WTC11 (cell line): ENCODE results near the gene SLC10A4. TPM values are rescaled to one million over a fixed set of nuclear protein-coding genes. Genes with fewer than 3 reads are reported as not detected.

Experiments
- ATAC-seq: fragments of 200-7000 bp; cut with Tn5 transposase; 2 replicates; pipeline ENCODE4 v1.10.0; 2021; ENCODE audit warnings: mild to moderate bottlenecking, moderate library complexity
- CTCF ChIA-PET: fragments of 300-600 bp; sonication (Branson Sonifier 250); formaldehyde crosslinking; loops from one replicate; lab custom pipeline; 2021; ENCODE audit warnings: antibody characterized with exemption; lab: Charles Lee
- POLR2A ChIA-PET: fragments of 350-600 bp; sonication (Branson Sonifier 250); formaldehyde crosslinking; loops from one replicate; lab custom pipeline; 2021; ENCODE audit warnings: antibody characterized with exemption; lab: Charles Lee
- DNase-seq: peaks from one replicate; pipeline ENCODE4 v3.0.0; 2021; ENCODE audit warnings: low spot score
- H3K27ac Mint-ChIP-seq: 2 replicates; pipeline ENCODE4 v1.8.0; 2021; ENCODE audit warnings: mixed read lengths
- H3K27me3 Mint-ChIP-seq: 2 replicates; pipeline ENCODE4 v1.8.0; 2021; ENCODE audit warnings: low read depth, mild to moderate bottlenecking, moderate library complexity, mixed read lengths
- H3K36me3 Mint-ChIP-seq: 2 replicates; pipeline ENCODE4 v1.8.0; 2021; ENCODE audit warnings: mixed read lengths
- H3K4me1 Mint-ChIP-seq: 2 replicates; pipeline ENCODE4 v1.8.0; 2022; ENCODE audit warnings: mixed read lengths
- H3K4me3 Mint-ChIP-seq: 2 replicates; pipeline ENCODE4 v1.8.0; 2021; ENCODE audit warnings: mild to moderate bottlenecking, moderate library complexity, mixed read lengths
- H3K9me3 Mint-ChIP-seq: 2 replicates; pipeline ENCODE4 v1.8.0; 2021; ENCODE audit warnings: mixed read lengths
- ARID4B ChIP-seq: sonication (generic); formaldehyde crosslinking; IDR thresholded peaks from 2 replicates; pipeline ENCODE4 v1.8.0; 2023; ENCODE audit warnings: missing genetic modification reagents, mild to moderate bottlenecking, borderline replicate concordance
- ATF1 ChIP-seq: sonication (generic); formaldehyde crosslinking; IDR thresholded peaks from 2 replicates; pipeline ENCODE4 v1.8.1; 2023; ENCODE audit warnings: mild to moderate bottlenecking, moderate library complexity, missing genetic modification reagents
- ELF4 ChIP-seq: sonication (generic); formaldehyde crosslinking; IDR thresholded peaks from 2 replicates; pipeline ENCODE4 v1.8.1; 2022; ENCODE audit warnings: low read depth, mild to moderate bottlenecking, moderate library complexity, missing genetic modification reagents
- EMX1 ChIP-seq: fragments of 250-450 bp; sonication (Bioruptor Pico); IDR thresholded peaks from 2 replicates; pipeline ENCODE4 v1.8.0; 2021; ENCODE audit warnings: mild to moderate bottlenecking
- FOXK1 ChIP-seq: sonication (generic); formaldehyde crosslinking; IDR thresholded peaks from 2 replicates; pipeline ENCODE4 v1.8.0; 2022; ENCODE audit warnings: mild to moderate bottlenecking, moderate library complexity, missing genetic modification reagents
- GRHL2 ChIP-seq: fragments of 250-450 bp; sonication (Bioruptor Pico); IDR thresholded peaks from 2 replicates; pipeline ENCODE4 v1.8.0; 2022; ENCODE audit warnings: mild to moderate bottlenecking, moderate library complexity; ENCODE audit not compliant: insufficient replicate concordance, severe bottlenecking
- GTF2I ChIP-seq: fragments of 250-450 bp; sonication (Bioruptor Pico); conservative IDR thresholded peaks from 2 replicates; pipeline ENCODE4 v1.4.0; 2021; ENCODE audit warnings: mild to moderate bottlenecking
- HMGA2 ChIP-seq: fragments of 250-450 bp; sonication (Bioruptor Pico); IDR thresholded peaks from 2 replicates; pipeline ENCODE4 v1.4.0; 2021; ENCODE audit warnings: mild to moderate bottlenecking, moderate library complexity
- JUN ChIP-seq: sonication (generic); formaldehyde crosslinking; IDR thresholded peaks from 2 replicates; pipeline ENCODE4 v1.8.0; 2023; ENCODE audit warnings: mild to moderate bottlenecking, missing genetic modification reagents
- KAT7 ChIP-seq: sonication (generic); formaldehyde crosslinking; IDR thresholded peaks from 2 replicates; pipeline ENCODE4 v1.8.1; 2023; ENCODE audit warnings: missing genetic modification reagents, mild to moderate bottlenecking, borderline replicate concordance
- MLX ChIP-seq: sonication (generic); formaldehyde crosslinking; IDR thresholded peaks from 2 replicates; pipeline ENCODE4 v1.8.1; 2023; ENCODE audit warnings: mild to moderate bottlenecking, missing genetic modification reagents, moderate library complexity
- MXD4 ChIP-seq: fragments of 250-450 bp; sonication (Bioruptor Pico); IDR thresholded peaks from 2 replicates; pipeline ENCODE4 v1.8.0; 2021; ENCODE audit warnings: mild to moderate bottlenecking, moderate library complexity, borderline replicate concordance
- NR1H2 ChIP-seq: sonication (generic); formaldehyde crosslinking; IDR thresholded peaks from 2 replicates; pipeline ENCODE4 v1.9.0; 2021; ENCODE audit warnings: mild to moderate bottlenecking, moderate library complexity, missing genetic modification reagents
- PRRX2 ChIP-seq: fragments of 250-450 bp; sonication (Bioruptor Pico); IDR thresholded peaks from 2 replicates; pipeline ENCODE4 v1.8.0; 2021; ENCODE audit warnings: mild to moderate bottlenecking
- SP1 ChIP-seq: sonication (generic); formaldehyde crosslinking; conservative IDR thresholded peaks from 2 replicates; pipeline ENCODE4 v1.8.1; 2022; ENCODE audit warnings: missing genetic modification reagents
- TCF7 ChIP-seq: sonication (generic); formaldehyde crosslinking; IDR thresholded peaks from 2 replicates; pipeline ENCODE4 v1.8.0; 2022; ENCODE audit warnings: mild to moderate bottlenecking, low read depth, missing genetic modification reagents, moderate library complexity
- TEAD4 ChIP-seq: sonication (generic); formaldehyde crosslinking; IDR thresholded peaks from 2 replicates; pipeline ENCODE4 v1.8.0; 2022; ENCODE audit warnings: mild to moderate bottlenecking, missing genetic modification reagents
- ZNF138 ChIP-seq: sonication (generic); formaldehyde crosslinking; conservative IDR thresholded peaks from 2 replicates; pipeline ENCODE4 v1.8.1; 2022; ENCODE audit warnings: mild to moderate bottlenecking, moderate library complexity, missing genetic modification reagents
- total RNA-seq: library from RNA; stranded (reverse); gene quantifications from 3 replicates; pipeline ENCODE4 v1.2.3, GENCODE V29; 2021
- TF ChIP-seq, protein P1 (sequence below): sonication (generic); formaldehyde crosslinking; IDR thresholded peaks from 2 replicates; pipeline ENCODE4 v1.8.1; 2023; ENCODE audit warnings: mild to moderate bottlenecking, missing genetic modification reagents
- TF ChIP-seq, protein P2 (sequence below): sonication (generic); formaldehyde crosslinking; IDR thresholded peaks from 2 replicates; pipeline ENCODE4 v1.8.1; 2023; ENCODE audit warnings: mild to moderate bottlenecking, missing genetic modification reagents, moderate library complexity
- TF ChIP-seq, protein P3 (sequence below): sonication (generic); formaldehyde crosslinking; IDR thresholded peaks from 2 replicates; pipeline ENCODE4 v1.8.0; 2022; ENCODE audit warnings: mild to moderate bottlenecking, missing genetic modification reagents
- TF ChIP-seq, protein P4 (sequence below): sonication (generic); formaldehyde crosslinking; IDR thresholded peaks from 2 replicates; pipeline ENCODE4 v1.8.0; 2023; ENCODE audit warnings: mild to moderate bottlenecking, missing genetic modification reagents

Gene SLC10A4
- total RNA-seq, 1 experiment from 2014 or later = 3.0 TPM

GRCh38 chr4:48467442-48467841, 15.7 kb upstream of the SLC10A4 start:
- Mint-ChIP-seq H3K9me3 (no peaks in the 10 kb centered on the region), H3K4me3 (no peak overlapping the region), H3K4me1 (peaks cover 4% of the 10 kb centered on the region), H3K27ac (no peak overlapping the region), H3K36me3 (no peaks in the 10 kb centered on the region), H3K27me3 (no peaks in the 10 kb centered on the region)
- ChIA-PET CTCF (interaction anchor here (1.1 kb wide), 1 partner anchor 9 kb away, joined by 6 read pairs; no protein-coding TSS in a partner anchor), POLR2A (no interaction called here)
- TF ChIP-seq, protein P1, sequence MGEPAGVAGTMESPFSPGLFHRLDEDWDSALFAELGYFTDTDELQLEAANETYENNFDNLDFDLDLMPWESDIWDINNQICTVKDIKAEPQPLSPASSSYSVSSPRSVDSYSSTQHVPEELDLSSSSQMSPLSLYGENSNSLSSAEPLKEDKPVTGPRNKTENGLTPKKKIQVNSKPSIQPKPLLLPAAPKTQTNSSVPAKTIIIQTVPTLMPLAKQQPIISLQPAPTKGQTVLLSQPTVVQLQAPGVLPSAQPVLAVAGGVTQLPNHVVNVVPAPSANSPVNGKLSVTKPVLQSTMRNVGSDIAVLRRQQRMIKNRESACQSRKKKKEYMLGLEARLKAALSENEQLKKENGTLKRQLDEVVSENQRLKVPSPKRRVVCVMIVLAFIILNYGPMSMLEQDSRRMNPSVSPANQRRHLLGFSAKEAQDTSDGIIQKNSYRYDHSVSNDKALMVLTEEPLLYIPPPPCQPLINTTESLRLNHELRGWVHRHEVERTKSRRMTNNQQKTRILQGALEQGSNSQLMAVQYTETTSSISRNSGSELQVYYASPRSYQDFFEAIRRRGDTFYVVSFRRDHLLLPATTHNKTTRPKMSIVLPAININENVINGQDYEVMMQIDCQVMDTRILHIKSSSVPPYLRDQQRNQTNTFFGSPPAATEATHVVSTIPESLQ (CRISPR knock-in tag) = no peak
- TF ChIP-seq ELF4 (CRISPR knock-in tag) = no peak
- DNase-seq (no peak), ATAC-seq (no peak)

DNA sequence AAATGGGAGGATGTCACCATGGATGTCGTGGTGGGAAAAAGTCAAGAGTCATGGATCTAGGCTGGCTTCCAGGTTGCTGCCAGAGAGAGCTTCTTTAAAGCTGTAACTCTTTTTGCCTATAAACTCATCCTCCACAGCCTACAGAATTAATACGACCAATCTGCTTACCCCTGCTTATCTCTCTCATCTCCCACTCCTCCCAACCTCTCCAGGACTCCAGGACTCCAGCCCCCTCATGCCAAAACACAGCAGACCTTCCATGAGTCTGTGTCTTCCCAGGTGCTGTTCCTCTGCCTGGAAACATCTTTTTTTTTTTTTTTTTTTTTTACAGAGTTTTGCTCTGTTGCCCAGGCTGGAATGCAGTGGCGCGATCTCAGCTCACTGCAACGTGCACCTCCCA, 15.3 kb upstream of the SLC10A4 start:
- Mint-ChIP-seq H3K9me3 (no peaks in the 10 kb centered on the region), H3K4me1 (peaks cover 5% of the 10 kb centered on the region), H3K4me3 (no peak overlapping the region), H3K27me3 (no peaks in the 10 kb centered on the region), H3K27ac (no peak overlapping the region), H3K36me3 (no peaks in the 10 kb centered on the region)
- TF ChIP-seq ZNF138 (CRISPR knock-in tag) (no peak), MLX (CRISPR knock-in tag) (no peak)
- ChIA-PET POLR2A (interaction anchor here (0.6 to 0.7 kb wide), 3 partner anchors 9 to 284 kb away, joined by 3 to 6 read pairs (median 4); no protein-coding TSS in a partner anchor), CTCF (no interaction called here)
- no peak for ATAC-seq
- DNase-seq = no peak

- Mint-ChIP-seq H3K36me3 (no peaks in the 10 kb centered on the region), H3K9me3 (no peaks in the 10 kb centered on the region), H3K4me3 (no peak overlapping the region), H3K4me1 (peaks cover 11% of the 10 kb centered on the region), H3K27me3 (no peaks in the 10 kb centered on the region), H3K27ac (no peak overlapping the region)
- ATAC-seq (no peak), DNase-seq (no peak)
- CTCF ChIA-PET = no interaction called here
- POLR2A ChIA-PET = no interaction called here
- TF ChIP-seq KAT7 (CRISPR knock-in tag) = no peak
- no peak for TF ChIP-seq PRRX2 (CRISPR knock-in tag)
- no peak for TF ChIP-seq TEAD4 (CRISPR knock-in tag)
- TF ChIP-seq, protein P2, sequence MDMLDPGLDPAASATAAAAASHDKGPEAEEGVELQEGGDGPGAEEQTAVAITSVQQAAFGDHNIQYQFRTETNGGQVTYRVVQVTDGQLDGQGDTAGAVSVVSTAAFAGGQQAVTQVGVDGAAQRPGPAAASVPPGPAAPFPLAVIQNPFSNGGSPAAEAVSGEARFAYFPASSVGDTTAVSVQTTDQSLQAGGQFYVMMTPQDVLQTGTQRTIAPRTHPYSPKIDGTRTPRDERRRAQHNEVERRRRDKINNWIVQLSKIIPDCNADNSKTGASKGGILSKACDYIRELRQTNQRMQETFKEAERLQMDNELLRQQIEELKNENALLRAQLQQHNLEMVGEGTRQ = no peak
- no peak for TF ChIP-seq GRHL2 (CRISPR knock-in tag)
- no peak for TF ChIP-seq TCF7 (CRISPR knock-in tag)
- TF ChIP-seq, protein P3, sequence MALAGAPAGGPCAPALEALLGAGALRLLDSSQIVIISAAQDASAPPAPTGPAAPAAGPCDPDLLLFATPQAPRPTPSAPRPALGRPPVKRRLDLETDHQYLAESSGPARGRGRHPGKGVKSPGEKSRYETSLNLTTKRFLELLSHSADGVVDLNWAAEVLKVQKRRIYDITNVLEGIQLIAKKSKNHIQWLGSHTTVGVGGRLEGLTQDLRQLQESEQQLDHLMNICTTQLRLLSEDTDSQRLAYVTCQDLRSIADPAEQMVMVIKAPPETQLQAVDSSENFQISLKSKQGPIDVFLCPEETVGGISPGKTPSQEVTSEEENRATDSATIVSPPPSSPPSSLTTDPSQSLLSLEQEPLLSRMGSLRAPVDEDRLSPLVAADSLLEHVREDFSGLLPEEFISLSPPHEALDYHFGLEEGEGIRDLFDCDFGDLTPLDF (CRISPR knock-in tag) = no peak
- no peak for TF ChIP-seq SP1 (CRISPR knock-in tag)
- no peak for TF ChIP-seq HMGA2 (CRISPR knock-in tag)
- no peak for TF ChIP-seq ATF1
- TF ChIP-seq, protein P4, sequence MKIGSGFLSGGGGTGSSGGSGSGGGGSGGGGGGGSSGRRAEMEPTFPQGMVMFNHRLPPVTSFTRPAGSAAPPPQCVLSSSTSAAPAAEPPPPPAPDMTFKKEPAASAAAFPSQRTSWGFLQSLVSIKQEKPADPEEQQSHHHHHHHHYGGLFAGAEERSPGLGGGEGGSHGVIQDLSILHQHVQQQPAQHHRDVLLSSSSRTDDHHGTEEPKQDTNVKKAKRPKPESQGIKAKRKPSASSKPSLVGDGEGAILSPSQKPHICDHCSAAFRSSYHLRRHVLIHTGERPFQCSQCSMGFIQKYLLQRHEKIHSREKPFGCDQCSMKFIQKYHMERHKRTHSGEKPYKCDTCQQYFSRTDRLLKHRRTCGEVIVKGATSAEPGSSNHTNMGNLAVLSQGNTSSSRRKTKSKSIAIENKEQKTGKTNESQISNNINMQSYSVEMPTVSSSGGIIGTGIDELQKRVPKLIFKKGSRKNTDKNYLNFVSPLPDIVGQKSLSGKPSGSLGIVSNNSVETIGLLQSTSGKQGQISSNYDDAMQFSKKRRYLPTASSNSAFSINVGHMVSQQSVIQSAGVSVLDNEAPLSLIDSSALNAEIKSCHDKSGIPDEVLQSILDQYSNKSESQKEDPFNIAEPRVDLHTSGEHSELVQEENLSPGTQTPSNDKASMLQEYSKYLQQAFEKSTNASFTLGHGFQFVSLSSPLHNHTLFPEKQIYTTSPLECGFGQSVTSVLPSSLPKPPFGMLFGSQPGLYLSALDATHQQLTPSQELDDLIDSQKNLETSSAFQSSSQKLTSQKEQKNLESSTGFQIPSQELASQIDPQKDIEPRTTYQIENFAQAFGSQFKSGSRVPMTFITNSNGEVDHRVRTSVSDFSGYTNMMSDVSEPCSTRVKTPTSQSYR = no peak
- TF ChIP-seq FOXK1 (CRISPR knock-in tag) = no peak
- no peak for TF ChIP-seq ARID4B (CRISPR knock-in tag)
- no peak for TF ChIP-seq GTF2I (CRISPR knock-in tag)
- no peak for TF ChIP-seq EMX1 (CRISPR knock-in tag)
- TF ChIP-seq NR1H2 (CRISPR knock-in tag) = no peak
- TF ChIP-seq JUN = no peak
- TF ChIP-seq MXD4 = no peak
Observed at GRCh38 chr4:48470137-48470536, 13.0 kb upstream of the SLC10A4 start.
